HEK293 (cell line): Measurements from ENCODE around the gene HOXA6.

ENCODE experiments used
- IKZF3 ChIP-seq: fragments of 450-650 bp; IDR thresholded peaks from 2 replicates; pipeline ENCODE4 v1.5.0; 2018; ENCODE audit warnings: missing biosample characterization, mild to moderate bottlenecking, missing genetic modification characterization, moderate library complexity
- OVOL3 ChIP-seq: fragments of 450-650 bp; formaldehyde crosslinking; IDR thresholded peaks from 2 replicates; pipeline ENCODE4 v1.5.1; 2016; ENCODE audit warnings: missing biosample characterization, missing genetic modification characterization
- PRDM10 ChIP-seq: fragments of 450-650 bp; formaldehyde crosslinking; IDR thresholded peaks from 2 replicates; pipeline ENCODE4 v1.5.1; 2016; ENCODE audit warnings: missing biosample characterization, missing genetic modification characterization
- PRDM4 ChIP-seq: fragments of 450-650 bp; formaldehyde crosslinking; IDR thresholded peaks from 2 replicates; pipeline ENCODE4 v1.5.1; 2017; ENCODE audit warnings: missing biosample characterization, missing genetic modification characterization
- PRDM6 ChIP-seq: fragments of 450-650 bp; formaldehyde crosslinking; IDR thresholded peaks from 2 replicates; pipeline ENCODE4 v1.5.1; 2017; ENCODE audit warnings: missing biosample characterization, missing genetic modification characterization
- SCRT1 ChIP-seq: fragments of 450-650 bp; formaldehyde crosslinking; IDR thresholded peaks from 2 replicates; pipeline ENCODE4 v1.5.1; 2016; ENCODE audit warnings: missing biosample characterization, missing genetic modification characterization, borderline replicate concordance
- SP3 ChIP-seq: fragments of 450-650 bp; formaldehyde crosslinking; IDR thresholded peaks from 2 replicates; pipeline ENCODE4 v1.5.1; 2016; ENCODE audit warnings: missing biosample characterization, missing genetic modification characterization
- WT1 ChIP-seq: fragments of 450-650 bp; formaldehyde crosslinking; IDR thresholded peaks from 2 replicates; pipeline ENCODE4 v1.5.1; 2016; ENCODE audit warnings: missing biosample characterization, missing genetic modification characterization
- ZBTB17 ChIP-seq: fragments of 450-650 bp; formaldehyde crosslinking; IDR thresholded peaks from 2 replicates; pipeline ENCODE4 v1.5.1; 2016; ENCODE audit warnings: missing biosample characterization, missing genetic modification characterization
- ZBTB20 ChIP-seq: fragments of 450-650 bp; formaldehyde crosslinking; IDR thresholded peaks from 2 replicates; pipeline ENCODE4 v1.5.1; 2016; ENCODE audit warnings: missing biosample characterization, missing genetic modification characterization
- ZBTB7A ChIP-seq: fragments of 450-650 bp; formaldehyde crosslinking; IDR thresholded peaks from 2 replicates; pipeline ENCODE4 v1.5.1; 2016; ENCODE audit warnings: low read depth, missing biosample characterization, missing genetic modification characterization
- ZFP3 ChIP-seq: fragments of 450-650 bp; formaldehyde crosslinking; IDR thresholded peaks from 2 replicates; pipeline ENCODE4 v1.5.1; 2016; ENCODE audit warnings: low read depth, missing biosample characterization, missing genetic modification characterization
- ZIC2 ChIP-seq: fragments of 450-650 bp; formaldehyde crosslinking; IDR thresholded peaks from 2 replicates; pipeline ENCODE4 v1.5.1; 2016; ENCODE audit warnings: missing biosample characterization, missing genetic modification characterization
- ZNF138 ChIP-seq: fragments of 450-650 bp; formaldehyde crosslinking; IDR thresholded peaks from 2 replicates; pipeline ENCODE4 v1.5.1; 2016; ENCODE audit warnings: missing biosample characterization, missing genetic modification characterization, borderline replicate concordance
- ZNF19 ChIP-seq: fragments of 450-650 bp; formaldehyde crosslinking; IDR thresholded peaks from 2 replicates; pipeline ENCODE4; 2016; ENCODE audit warnings: missing biosample characterization, missing genetic modification characterization, low read depth
- ZNF211 ChIP-seq: fragments of 450-650 bp; formaldehyde crosslinking; IDR thresholded peaks from 2 replicates; pipeline ENCODE4 v1.5.1; 2016; ENCODE audit warnings: low read depth, missing biosample characterization, missing genetic modification characterization
- ZNF214 ChIP-seq: fragments of 450-650 bp; formaldehyde crosslinking; IDR thresholded peaks from 2 replicates; pipeline ENCODE4 v1.5.1; 2017; ENCODE audit warnings: missing biosample characterization, mild to moderate bottlenecking, missing genetic modification characterization, borderline replicate concordance
- ZNF501 ChIP-seq: fragments of 450-650 bp; formaldehyde crosslinking; IDR thresholded peaks from 2 replicates; pipeline ENCODE4 v1.5.1; 2016; ENCODE audit warnings: missing biosample characterization, missing genetic modification characterization
- ZNF513 ChIP-seq: fragments of 450-650 bp; IDR thresholded peaks from 2 replicates; pipeline ENCODE4 v1.5.1; 2018; ENCODE audit warnings: missing biosample characterization, missing genetic modification characterization
- ZNF521 ChIP-seq: fragments of 450-650 bp; formaldehyde crosslinking; IDR thresholded peaks from 2 replicates; pipeline ENCODE4 v1.5.1; 2017; ENCODE audit warnings: missing biosample characterization, mild to moderate bottlenecking, missing genetic modification characterization
- ZNF585B ChIP-seq: fragments of 450-650 bp; formaldehyde crosslinking; IDR thresholded peaks from 2 replicates; pipeline ENCODE4 v1.5.1; 2016; ENCODE audit warnings: missing biosample characterization, missing genetic modification characterization
- ZNF645 ChIP-seq: fragments of 450-650 bp; formaldehyde crosslinking; IDR thresholded peaks from 2 replicates; pipeline ENCODE4; 2016; ENCODE audit warnings: missing biosample characterization, missing genetic modification characterization
- ZNF654 ChIP-seq: fragments of 450-650 bp; formaldehyde crosslinking; IDR thresholded peaks from 2 replicates; pipeline ENCODE4 v1.5.1; 2016; ENCODE audit warnings: low read depth, missing biosample characterization, missing genetic modification characterization
- ZNF664 ChIP-seq: fragments of 450-650 bp; formaldehyde crosslinking; IDR thresholded peaks from 2 replicates; pipeline ENCODE4 v1.5.1; 2016; ENCODE audit warnings: missing biosample characterization, missing genetic modification characterization
- ZNF768 ChIP-seq: fragments of 450-650 bp; formaldehyde crosslinking; IDR thresholded peaks from 2 replicates; pipeline ENCODE4 v1.5.1; 2018; ENCODE audit warnings: missing biosample characterization, mild to moderate bottlenecking, missing genetic modification characterization
- ZSCAN16 ChIP-seq: fragments of 450-650 bp; formaldehyde crosslinking; IDR thresholded peaks from 2 replicates; pipeline ENCODE4 v1.5.1; 2016; ENCODE audit warnings: missing biosample characterization, missing genetic modification characterization
- ZSCAN5A ChIP-seq: fragments of 450-650 bp; formaldehyde crosslinking; IDR thresholded peaks from 2 replicates; pipeline ENCODE4 v1.5.1; 2016; ENCODE audit warnings: missing biosample characterization, missing genetic modification characterization
- ZXDB ChIP-seq: fragments of 450-650 bp; formaldehyde crosslinking; IDR thresholded peaks from 2 replicates; pipeline ENCODE4 v1.5.1; 2016; ENCODE audit warnings: missing biosample characterization, missing genetic modification characterization

The HOXA6 gene

GRCh38 chr7:27143950-27144780 is 3.4 kb downstream of the HOXA6 start (continued):
- TF ChIP-seq ZNF585B (tag by site-specific recombination) (no peak), ZNF664 (tag by site-specific recombination) (no peak), ZNF138 (no peak), PRDM10 (tag by site-specific recombination) (peak; percentile 76), PRDM6 (tag by site-specific recombination) (peak; percentile 93), ZNF645 (tag by site-specific recombination) (no peak), ZNF521 (tag by site-specific recombination) (no peak), ZNF211 (tag by site-specific recombination) (no peak), ZBTB17 (tag by site-specific recombination) (peak; percentile 57), ZNF214 (tag by site-specific recombination) (no peak), ZSCAN5A (tag by site-specific recombination) (no peak), WT1 (tag by site-specific recombination) (peak; percentile 52), ZBTB7A (no peak; the same call in 1 of the 2 replicates), SP3 (peak; percentile 7; the same call in 1 of the 2 replicates), ZNF513 (no peak), ZNF768 (no peak), SCRT1 (tag by site-specific recombination) (no peak), ZNF19 (tag by site-specific recombination) (no peak), PRDM4 (peak; percentile 73), ZFP3 (tag by site-specific recombination) (no peak), IKZF3 (tag by site-specific recombination) (peak; percentile 30; the same call in 1 of the 2 replicates), ZXDB (tag by site-specific recombination) (no peak), ZIC2 (tag by site-specific recombination) (0 out of 2 replicates have a peak, but pooled peaks have one; percentile 19), ZNF654 (peak; percentile 42; the same call in 1 of the 2 replicates), ZSCAN16 (tag by site-specific recombination) (no peak), OVOL3 (tag by site-specific recombination) (no peak), ZBTB20 (tag by site-specific recombination) (no peak), ZNF501 (tag by site-specific recombination) (0 out of 2 replicates have a peak, but pooled peaks have one; percentile 35)
